GM18867 (cell line): Measurements from ENCODE around the gene OR1F1.
"Not testable (repeated sequence)": the region's sequence is repeated elsewhere in the genome, so short reads cannot be mapped to it uniquely, and the experiment has no call there.

Experiments used
- ATAC-seq: cut with Tn5 transposase; IDR thresholded peaks from one replicate; pipeline ENCODE4 v1.9.1; 2021; ENCODE audit warnings: mild to moderate bottlenecking, moderate library complexity; ENCODE audit not compliant: unreplicated experiment

The OR1F1 gene

GRCh38 chr16:3150346-3151218 lies 37.4 kb upstream of the OR1F1 start:
- peak; percentile 74 for ATAC-seq

DNA sequence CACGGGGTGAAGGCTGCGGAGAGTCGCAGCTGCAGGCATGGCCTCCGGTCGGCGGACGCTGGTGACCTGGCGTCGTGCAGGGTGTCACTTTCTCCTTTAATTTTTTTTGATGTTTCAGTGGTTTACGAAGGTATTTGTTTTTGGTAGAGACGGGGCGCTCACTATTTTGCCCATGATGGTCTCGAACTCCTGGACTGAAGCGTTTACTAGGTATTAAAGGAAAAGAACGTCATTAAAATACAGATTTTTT lies 36.1 kb upstream of the OR1F1 start:
- ATAC-seq = no peak

- no peak for ATAC-seq
These were observed 35.6 kb upstream of the OR1F1 start for GRCh38 chr16:3152277-3152990.

DNA sequence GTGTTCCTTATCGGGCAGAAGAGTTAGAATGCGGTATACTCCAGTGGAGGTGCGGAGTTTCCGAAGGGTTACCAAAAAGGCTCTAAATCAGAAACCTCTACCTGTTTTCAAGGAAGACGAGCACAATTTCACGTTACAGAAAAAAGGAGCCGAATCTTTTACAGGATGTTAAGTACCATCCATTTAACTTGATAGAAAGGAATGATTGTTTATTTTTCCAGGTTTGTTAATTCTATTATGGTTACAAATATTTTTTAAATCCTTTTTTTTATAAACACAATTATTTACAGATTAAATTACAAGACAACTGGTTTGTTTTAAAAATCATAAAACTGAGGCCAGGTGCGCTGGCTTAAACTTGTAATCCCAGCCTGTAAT lies 35.0 kb upstream of the OR1F1 start:
- ATAC-seq = no peak

- ATAC-seq = no peak
These were observed 32.8 kb upstream of the OR1F1 start for GRCh38 chr16:3155181-3155580.

GRCh38 chr16:3155972-3156371 lies 32.0 kb upstream of the OR1F1 start:
- no peak for ATAC-seq

GRCh38 chr16:3157229-3158025 lies 30.6 kb upstream of the OR1F1 start:
- no peak for ATAC-seq

DNA sequence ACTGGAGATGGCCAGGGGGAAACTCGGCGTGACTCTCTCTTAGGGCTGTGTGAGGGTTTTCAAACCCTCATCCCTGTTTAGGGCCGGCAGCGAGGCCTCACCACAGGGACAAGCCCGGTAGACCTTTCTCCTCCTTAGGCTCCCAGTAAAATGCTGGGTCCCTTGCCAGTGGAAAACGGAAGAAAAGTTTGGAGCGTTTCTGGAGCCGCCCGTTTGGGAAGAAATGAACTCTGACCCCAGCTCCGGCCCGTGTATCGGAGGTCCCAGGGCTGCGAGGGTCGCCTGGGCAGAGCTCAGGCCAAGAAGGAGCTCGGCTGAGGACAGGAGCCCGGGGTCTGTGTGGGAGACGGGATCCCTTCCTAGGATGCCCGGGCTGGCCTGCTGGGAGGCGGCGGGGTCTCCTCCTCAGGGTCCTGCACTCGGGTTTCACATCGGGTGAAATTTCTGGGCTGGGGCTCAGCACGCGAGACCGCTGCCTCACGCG lies 29.9 kb upstream of the OR1F1 start:
- ATAC-seq = no peak

DNA sequence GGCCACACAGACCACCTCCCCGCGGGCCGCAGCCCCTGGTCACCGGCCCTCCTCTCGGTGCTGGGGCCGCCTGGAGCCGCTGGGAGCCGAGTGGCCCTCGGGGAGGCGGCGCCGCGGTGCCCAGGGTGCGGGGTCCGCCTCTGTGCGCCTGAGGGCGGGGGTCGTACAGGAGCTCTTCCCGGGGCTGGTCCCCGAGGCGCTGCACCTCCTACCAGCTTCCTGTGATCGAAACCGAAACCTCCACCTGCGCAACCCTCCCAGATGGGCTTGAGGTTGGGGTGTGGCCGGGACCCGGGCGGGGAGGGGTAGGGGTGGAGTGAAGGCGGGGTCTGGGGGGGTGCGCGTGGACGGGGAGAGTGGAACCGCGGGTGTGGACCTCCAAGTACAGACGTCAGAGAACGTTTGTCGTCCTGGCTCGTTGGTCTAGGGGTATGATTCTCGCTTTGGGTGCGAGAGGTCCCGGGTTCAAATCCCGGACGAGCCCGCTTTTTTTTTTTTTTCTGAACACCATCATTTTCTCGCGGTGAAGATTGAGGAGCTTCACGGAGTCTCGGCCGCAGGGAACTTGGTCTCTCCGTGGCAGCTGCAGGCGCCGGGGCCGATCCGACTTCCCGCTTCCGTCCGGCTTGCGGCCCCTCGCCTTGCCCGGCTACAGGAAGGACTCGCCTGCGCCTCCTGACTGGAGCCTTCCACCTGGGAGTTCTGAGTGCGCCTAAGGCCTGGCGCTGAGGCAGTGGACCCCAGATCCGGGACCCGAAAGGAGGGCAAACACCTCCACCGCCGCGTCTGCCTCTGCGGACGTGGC lies 29.3 kb upstream of the OR1F1 start:
- ATAC-seq = peak; percentile 38

DNA sequence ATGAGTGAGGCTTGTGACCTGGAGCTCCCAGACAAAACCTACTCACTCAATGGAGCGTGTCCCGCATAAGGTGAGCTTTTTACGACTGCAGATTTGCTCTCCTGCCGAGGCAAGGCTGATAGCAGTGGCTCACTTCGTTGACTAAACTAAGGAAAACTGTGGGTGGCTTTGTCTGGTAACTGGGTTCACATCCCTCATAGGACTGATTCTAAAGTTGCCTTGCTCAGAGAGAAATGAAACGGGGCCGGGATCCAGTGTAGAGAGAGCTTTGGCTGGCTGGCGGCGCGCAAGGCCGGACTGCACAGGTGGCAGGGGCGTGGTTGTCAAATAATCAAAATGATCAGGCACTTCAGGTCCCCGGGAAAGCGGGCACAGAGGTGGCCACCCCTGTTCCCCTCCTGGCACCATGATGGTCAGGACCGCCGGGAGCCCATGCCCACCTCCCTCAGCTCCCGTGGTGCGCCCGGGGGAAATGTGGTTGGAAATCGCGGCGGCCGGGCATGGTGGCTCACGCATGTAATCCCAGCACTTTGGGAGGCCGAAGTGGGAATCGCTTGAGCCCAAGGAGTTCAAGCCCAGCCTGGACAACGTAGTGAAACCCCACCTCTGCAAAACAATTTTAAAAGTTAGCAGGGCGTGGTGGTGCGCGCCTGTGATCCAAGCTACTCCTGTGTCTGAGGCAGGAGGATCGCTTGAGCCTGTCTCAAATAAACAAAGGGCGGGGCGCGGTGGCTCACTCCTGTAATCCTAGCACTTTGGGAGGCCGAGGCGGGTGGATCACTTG lies 26.6 kb upstream of the OR1F1 start:
- ATAC-seq = no peak

DNA sequence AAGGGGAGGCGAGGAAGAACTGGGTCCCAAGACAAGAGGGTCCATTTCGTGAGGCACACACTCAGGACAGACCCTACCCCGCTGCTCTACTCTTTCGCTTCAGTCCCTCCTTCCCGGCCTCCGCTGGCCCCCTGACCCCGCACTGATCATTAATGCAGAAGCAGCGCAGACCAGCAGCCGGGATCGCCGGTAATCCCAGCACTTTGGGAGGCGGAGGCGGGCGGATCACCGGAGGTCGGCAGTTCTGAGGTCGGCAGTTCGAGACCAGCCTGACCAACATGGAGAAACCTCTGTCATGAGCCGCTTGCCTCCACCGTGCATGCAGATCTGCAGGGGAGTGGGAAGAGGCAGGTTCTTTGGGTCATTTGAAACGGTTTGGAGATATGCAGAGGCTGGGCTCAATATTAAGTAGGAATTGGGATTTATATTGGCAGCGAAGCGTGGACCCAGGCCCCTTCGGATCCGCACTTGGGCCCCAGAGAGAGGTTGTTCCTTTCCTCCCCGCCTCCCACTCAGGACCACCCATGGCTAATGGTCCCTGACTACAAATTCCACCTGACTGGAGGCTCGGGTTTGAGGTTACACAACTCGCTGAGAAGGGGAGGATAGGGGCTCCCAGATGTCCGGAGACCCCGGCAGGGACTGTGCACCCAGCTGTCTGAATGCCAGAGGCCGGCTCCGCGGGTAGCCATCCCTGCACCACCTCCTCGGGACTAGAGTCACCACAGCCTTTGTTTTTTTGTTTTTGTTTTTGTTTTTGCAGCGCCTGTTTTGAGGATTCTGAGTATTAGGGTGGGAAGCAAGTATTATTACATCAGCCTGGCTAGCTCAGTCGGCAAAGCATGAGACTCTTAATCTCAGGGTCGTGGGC lies 23.6 kb upstream of the OR1F1 start:
- no peak for ATAC-seq

- no peak for ATAC-seq
These were observed 22.7 kb upstream of the OR1F1 start for GRCh38 chr16:3165111-3165822.

DNA sequence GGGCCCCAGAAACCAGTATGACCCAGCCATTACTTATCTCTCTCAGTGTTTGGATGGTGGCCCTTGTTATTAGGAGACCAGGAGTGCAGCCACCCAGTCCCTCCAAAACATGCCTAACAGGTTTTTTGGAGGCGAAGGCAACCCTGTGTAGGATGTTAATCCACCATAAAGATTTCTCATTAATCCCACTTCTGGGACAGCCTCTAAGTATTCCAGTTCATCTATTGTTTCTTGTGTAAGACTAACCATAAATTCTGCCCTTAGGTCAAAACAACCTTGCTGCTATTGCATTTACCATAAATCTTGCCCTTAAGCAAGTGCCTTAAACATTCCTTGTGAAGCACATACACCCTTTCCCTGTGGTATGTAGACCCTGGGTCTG lies 21.5 kb upstream of the OR1F1 start:
- no peak for ATAC-seq

- not testable (repeated sequence) for ATAC-seq
These were observed 19.3 kb upstream of the OR1F1 start for GRCh38 chr16:3168729-3169128.

GRCh38 chr16:3170440-3171180 lies 17.4 kb upstream of the OR1F1 start:
- no peak for ATAC-seq

- ATAC-seq = peak; percentile 44
These were observed 16.7 kb upstream of the OR1F1 start for GRCh38 chr16:3171181-3171854.
